ENCODE measurements around the gene ANKS6.

Gene ANKS6

GRCh38 chr9:98706651-98707165, 89.6 kb downstream of the ANKS6 start:
- H3K4me2 ChIP-seq (ENCODE audit: low read length), result no peak overlapping the region
- H3K4me3 ChIP-seq (ENCODE audit: low read length), result no peak overlapping the region

GRCh38 chr9:98702835-98703380, 93.4 kb downstream of the ANKS6 start:
- Histone ChIP-seq H3K4me1 (ENCODE audit: control insufficient read depth, low read length) (no peaks in the 10 kb centered on the region), H3K27me3 (ENCODE audit: control insufficient read depth, low read length) (no peaks in the 10 kb centered on the region), H3K4me3 (ENCODE audit: low read length) (no peak overlapping the region), H3K79me2 (ENCODE audit: control insufficient read depth, low read length) (no peaks in the 10 kb centered on the region), H3F3A (ENCODE audit: control insufficient read depth, insufficient read depth) (no peaks in the 10 kb centered on the region), H3K36me3 (ENCODE audit: control insufficient read depth, low read length) (no peaks in the 10 kb centered on the region), H3K4me2 (ENCODE audit: low read length) (no peak overlapping the region), H4K20me1 (ENCODE audit: control insufficient read depth, insufficient read depth, low read depth, low read length) (no peaks in the 10 kb centered on the region), H3K9me2 (replicated peaks; ENCODE audit: control insufficient read depth, low read length) (no peaks in the 10 kb centered on the region), H3K9me3 (ENCODE audit: control insufficient read depth, insufficient read depth, low read length) (no peaks in the 10 kb centered on the region), H3K27ac (ENCODE audit: low read depth, low read length) (no peak overlapping the region)
- TF ChIP-seq, protein P1, sequence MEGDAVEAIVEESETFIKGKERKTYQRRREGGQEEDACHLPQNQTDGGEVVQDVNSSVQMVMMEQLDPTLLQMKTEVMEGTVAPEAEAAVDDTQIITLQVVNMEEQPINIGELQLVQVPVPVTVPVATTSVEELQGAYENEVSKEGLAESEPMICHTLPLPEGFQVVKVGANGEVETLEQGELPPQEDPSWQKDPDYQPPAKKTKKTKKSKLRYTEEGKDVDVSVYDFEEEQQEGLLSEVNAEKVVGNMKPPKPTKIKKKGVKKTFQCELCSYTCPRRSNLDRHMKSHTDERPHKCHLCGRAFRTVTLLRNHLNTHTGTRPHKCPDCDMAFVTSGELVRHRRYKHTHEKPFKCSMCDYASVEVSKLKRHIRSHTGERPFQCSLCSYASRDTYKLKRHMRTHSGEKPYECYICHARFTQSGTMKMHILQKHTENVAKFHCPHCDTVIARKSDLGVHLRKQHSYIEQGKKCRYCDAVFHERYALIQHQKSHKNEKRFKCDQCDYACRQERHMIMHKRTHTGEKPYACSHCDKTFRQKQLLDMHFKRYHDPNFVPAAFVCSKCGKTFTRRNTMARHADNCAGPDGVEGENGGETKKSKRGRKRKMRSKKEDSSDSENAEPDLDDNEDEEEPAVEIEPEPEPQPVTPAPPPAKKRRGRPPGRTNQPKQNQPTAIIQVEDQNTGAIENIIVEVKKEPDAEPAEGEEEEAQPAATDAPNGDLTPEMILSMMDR (IDR thresholded peaks at IDR 0.05; ENCODE audit: low read depth, low read length, poor library complexity, severe bottlenecking), result no peak
- no peak for TF ChIP-seq EZH2phosphoT487 (IDR thresholded peaks at IDR 0.05; ENCODE audit: borderline replicate concordance, low read length)

More at GRCh38 chr9:98706651-98707165, 89.6 kb downstream of the ANKS6 start:
- Histone ChIP-seq H3F3A (ENCODE audit: control insufficient read depth, insufficient read depth) (no peaks in the 10 kb centered on the region), H3K36me3 (ENCODE audit: control insufficient read depth, low read length) (no peaks in the 10 kb centered on the region), H4K20me1 (ENCODE audit: control insufficient read depth, insufficient read depth, low read depth, low read length) (no peaks in the 10 kb centered on the region), H3K79me2 (ENCODE audit: control insufficient read depth, low read length) (no peaks in the 10 kb centered on the region), H3K27me3 (ENCODE audit: control insufficient read depth, low read length) (no peaks in the 10 kb centered on the region), H3K9me3 (ENCODE audit: control insufficient read depth, insufficient read depth, low read length) (no peaks in the 10 kb centered on the region), H3K27ac (ENCODE audit: low read depth, low read length) (no peak overlapping the region), H3K9me2 (replicated peaks; ENCODE audit: control insufficient read depth, low read length) (no peaks in the 10 kb centered on the region), H3K4me1 (ENCODE audit: control insufficient read depth, low read length) (no peaks in the 10 kb centered on the region)
- no peak for TF ChIP-seq EZH2phosphoT487 (IDR thresholded peaks at IDR 0.05; ENCODE audit: borderline replicate concordance, low read length)

- H3K27ac ChIP-seq (ENCODE audit: low read depth, low read length), result no peak overlapping the region
- H3K4me1 ChIP-seq (ENCODE audit: control insufficient read depth, low read length), result no peaks in the 10 kb centered on the region
- no peaks in the 10 kb centered on the region for H3K36me3 ChIP-seq (ENCODE audit: control insufficient read depth, low read length)
- H3K79me2 ChIP-seq (ENCODE audit: control insufficient read depth, low read length), result no peaks in the 10 kb centered on the region
- no peaks in the 10 kb centered on the region for H4K20me1 ChIP-seq (ENCODE audit: control insufficient read depth, insufficient read depth, low read depth, low read length)
- no peaks in the 10 kb centered on the region for H3F3A ChIP-seq (ENCODE audit: control insufficient read depth, insufficient read depth)
- H3K4me2 ChIP-seq (ENCODE audit: low read length), result no peak overlapping the region
- H3K27me3 ChIP-seq (ENCODE audit: control insufficient read depth, low read length), result no peaks in the 10 kb centered on the region
- H3K4me3 ChIP-seq (ENCODE audit: low read length), result no peak overlapping the region
- no peaks in the 10 kb centered on the region for H3K9me3 ChIP-seq (ENCODE audit: control insufficient read depth, insufficient read depth, low read length)
- no peak for TF ChIP-seq EZH2phosphoT487 (IDR thresholded peaks at IDR 0.05; ENCODE audit: borderline replicate concordance, low read length)
- TF ChIP-seq, protein P1 (IDR thresholded peaks at IDR 0.05; ENCODE audit: low read depth, low read length, poor library complexity, severe bottlenecking), result no peak
- H3K9me2 ChIP-seq (replicated peaks; ENCODE audit: control insufficient read depth, low read length), result no peaks in the 10 kb centered on the region
Observed at GRCh38 chr9:98702340-98702739, 94.0 kb downstream of the ANKS6 start.

GRCh38 chr9:98701576-98701975, 94.8 kb downstream of the ANKS6 start:
- Histone ChIP-seq H3K4me2 (ENCODE audit: low read length) (no peak overlapping the region), H3K9me3 (ENCODE audit: control insufficient read depth, insufficient read depth, low read length) (no peaks in the 10 kb centered on the region), H3K4me1 (ENCODE audit: control insufficient read depth, low read length) (no peaks in the 10 kb centered on the region), H4K20me1 (ENCODE audit: control insufficient read depth, insufficient read depth, low read depth, low read length) (no peaks in the 10 kb centered on the region), H3K79me2 (ENCODE audit: control insufficient read depth, low read length) (no peaks in the 10 kb centered on the region), H3K9me2 (replicated peaks; ENCODE audit: control insufficient read depth, low read length) (no peaks in the 10 kb centered on the region), H3K36me3 (ENCODE audit: control insufficient read depth, low read length) (no peaks in the 10 kb centered on the region), H3K27ac (ENCODE audit: low read depth, low read length) (no peak overlapping the region), H3K27me3 (ENCODE audit: control insufficient read depth, low read length) (no peaks in the 10 kb centered on the region), H3K4me3 (ENCODE audit: low read length) (no peak overlapping the region), H3F3A (ENCODE audit: control insufficient read depth, insufficient read depth) (no peaks in the 10 kb centered on the region)
- TF ChIP-seq EZH2phosphoT487 (IDR thresholded peaks at IDR 0.05; ENCODE audit: borderline replicate concordance, low read length), result no peak
- TF ChIP-seq, protein P1 (IDR thresholded peaks at IDR 0.05; ENCODE audit: low read depth, low read length, poor library complexity, severe bottlenecking), result no peak
